ENCODE results near the gene SHISA3.
"Not testable (repeated sequence)": the region's sequence is repeated elsewhere in the genome, so short reads cannot be mapped to it uniquely, and the experiment has no call there.

The SHISA3 gene
- total RNA-seq, result 0.04 to 0.10 reads per million in 2 donors

DNA sequence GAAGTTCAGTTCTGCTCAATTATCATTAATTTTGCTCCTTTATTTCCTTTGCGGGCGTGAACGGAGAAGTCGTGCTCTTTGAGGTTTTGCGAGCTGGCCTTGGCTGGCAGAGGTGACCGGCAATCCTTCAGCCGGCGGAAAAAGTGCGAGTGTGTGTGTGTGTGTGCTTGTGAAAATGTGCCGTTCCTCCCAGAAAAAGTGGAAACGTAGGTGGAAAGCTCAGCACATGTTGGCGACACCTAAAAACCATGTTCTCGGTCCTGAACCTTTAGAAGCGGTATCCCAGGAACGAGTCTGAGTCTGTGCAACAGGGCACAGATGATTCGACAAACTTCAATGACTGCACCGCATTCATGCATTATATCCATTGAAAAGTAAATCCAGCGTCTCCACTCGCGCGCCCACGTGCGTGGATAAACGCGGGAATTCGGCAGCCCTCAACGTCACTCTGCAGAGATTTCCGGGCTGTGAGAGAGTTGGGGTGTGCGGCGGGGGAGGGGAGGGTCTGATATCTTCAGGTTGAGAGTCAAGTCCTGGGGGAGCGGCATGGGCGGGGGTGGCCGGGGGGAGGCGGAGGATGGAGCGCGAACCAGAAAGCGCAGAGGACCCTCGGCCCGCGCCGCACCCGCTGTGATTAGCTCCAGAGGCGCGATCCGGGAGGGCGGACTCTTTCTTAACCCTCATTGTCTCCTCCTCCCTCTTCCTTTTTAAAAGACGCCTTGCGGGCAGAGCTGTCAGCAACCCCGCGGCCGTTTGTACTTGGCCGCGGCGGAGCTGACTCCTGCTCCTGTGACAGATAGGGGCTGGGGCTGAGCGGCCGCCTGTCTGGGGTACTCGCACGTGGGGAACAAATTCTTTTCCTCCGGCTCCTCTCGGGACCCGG, at the start of gene SHISA3:
Gene SHISA3 (plus strand): TSS at position 737 of the 883 bp plus-strand sequence. CDS start 569 bp downstream, outside the sequence.
- DNase-seq, result no peak

DNA sequence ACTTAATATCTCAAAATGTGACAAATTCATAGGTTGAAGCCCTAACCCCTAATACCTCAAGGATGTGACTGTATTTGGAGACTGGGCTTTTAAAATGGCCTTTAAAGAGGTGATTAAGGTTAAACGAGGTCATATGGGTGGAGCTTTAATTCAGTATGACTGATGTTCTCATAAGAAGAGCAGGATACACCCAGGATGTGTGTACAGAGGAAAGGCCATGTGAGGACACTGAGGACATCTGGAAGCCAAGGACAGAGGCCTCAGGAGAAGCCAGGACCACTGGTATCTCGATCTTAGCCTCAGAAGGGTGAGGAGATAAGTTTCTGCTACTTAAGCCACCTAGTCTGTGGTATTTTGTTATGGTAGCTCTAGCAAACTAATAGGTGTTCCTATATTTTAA, 49.0 kb upstream of the SHISA3 start:
- no peak for DNase-seq

DNA sequence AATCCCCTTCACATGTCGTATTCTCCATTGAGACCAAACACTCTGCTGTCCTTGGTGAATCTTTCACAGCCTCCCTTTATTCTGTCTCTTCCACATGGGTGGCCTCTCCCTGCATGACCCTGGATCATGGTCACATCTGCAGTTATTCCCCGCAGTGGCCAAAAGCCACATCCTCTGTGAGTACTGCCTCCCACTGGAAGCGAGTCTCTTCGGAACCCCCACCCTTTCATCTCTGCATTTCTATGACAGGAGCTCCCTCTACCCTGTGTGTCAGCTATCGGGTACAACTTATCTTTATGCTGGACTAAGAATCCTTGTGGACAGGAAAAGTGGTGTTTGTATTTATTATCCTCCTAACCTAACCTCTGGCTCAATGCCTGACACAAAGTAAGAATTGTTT, 48.6 kb upstream of the SHISA3 start:
- DNase-seq, result no peak

DNA sequence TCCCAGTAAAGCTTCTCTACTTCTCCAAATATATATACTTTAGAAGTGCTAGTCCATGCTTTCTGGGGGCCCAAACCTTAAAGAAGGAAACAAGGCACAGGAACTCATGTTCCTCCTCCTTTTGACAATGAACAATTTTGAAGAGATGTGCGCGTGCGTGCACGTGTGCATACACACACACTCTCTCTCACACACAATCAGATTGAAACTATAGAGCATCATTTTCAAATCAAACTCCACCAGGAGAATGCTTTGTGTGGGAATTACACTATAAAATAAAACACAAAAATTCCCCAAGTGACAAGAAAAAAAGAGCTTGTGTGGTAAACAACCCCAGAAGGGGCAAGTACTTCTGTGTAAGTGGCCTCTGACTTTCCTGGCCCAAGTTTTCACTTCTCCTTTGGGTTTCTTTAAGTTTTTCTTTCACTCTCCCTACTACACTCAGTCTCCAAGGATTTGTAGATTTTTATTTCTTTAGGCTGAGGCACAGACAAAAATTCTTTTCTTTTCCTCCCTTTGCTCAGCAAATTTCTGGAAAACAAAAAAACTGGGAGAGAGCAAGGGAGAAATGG, 46.6 kb upstream of the SHISA3 start:
- DNase-seq, result no peak

DNA sequence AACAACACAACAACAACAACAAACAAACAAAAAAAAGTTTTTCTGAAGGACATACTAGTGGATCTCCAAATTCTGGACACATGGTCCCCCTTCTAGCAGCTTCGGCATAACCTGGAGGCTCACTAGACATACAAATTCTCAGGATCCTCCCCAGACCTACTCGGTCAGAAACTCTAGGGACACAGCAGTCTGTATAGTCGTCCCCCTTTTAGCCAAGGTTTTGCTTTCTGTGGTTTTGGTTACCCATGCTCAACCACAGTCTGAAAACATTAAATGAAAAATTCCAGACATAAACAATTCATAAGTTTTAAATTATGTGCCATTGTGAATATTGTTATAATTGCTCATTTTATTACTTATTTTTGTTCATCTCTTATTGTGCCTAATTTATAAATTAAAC, 45.2 kb upstream of the SHISA3 start:
- DNase-seq, result no peak

DNA sequence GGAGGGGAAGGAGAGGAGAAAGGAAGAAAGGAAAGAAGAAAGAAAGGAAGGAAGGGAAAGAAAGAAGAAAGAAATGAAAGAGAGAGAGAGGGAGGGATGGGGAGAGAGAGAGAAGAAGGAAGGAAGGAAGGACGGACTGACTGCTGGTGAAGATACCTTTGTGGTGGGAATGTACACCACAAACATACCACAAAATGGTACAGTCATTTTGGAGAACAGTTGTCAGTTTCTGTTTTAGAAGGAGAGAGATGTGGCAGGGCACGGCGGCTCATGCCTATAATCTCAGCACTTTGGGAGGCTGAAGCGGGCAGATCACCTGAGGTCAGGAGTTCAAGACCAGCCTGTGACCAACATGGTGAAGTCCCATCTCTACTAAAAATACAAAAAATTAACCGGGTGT, 40.0 kb upstream of the SHISA3 start:
- DNase-seq, result no peak

DNA sequence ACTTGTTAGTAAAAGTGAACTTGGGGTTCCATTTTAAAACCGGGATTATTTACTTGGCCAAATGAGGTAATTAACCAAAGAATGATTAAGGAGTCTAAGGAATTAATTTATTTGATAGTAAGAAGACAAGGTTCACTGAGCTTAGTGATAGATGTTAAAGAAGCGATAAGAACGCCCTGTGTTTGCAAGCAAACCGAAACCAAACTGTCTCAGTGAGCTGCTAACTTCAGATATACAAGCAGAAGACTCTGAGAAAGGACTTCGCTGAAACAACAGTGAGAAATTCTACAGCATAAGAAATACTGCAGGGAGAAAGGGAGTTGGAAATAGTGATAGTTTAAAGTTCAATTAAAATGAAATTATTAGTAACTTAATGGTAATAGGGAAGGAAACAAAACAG, 37.6 kb upstream of the SHISA3 start:
- DNase-seq, result no peak

DNA sequence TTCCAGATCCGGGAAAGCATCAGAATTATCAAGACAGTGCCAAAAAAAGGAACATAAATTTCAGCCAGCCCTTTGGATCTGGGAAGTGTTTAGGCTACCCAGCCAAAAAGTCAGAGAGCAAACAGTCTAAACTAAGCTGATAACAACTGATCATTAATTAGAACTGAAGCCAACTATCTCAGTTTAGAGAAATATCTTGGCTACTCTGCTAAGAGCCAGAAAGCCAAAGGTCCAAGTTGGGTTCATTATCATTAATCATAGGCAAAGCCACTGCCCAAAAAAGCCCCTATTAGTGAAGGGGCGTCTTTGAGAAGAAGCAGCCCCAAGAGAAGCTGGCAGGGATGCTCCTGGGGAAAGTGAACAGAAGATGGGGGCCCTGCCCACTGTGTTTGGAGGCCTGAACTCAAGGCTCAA, 37.0 kb upstream of the SHISA3 start:
- no peak for DNase-seq

DNA sequence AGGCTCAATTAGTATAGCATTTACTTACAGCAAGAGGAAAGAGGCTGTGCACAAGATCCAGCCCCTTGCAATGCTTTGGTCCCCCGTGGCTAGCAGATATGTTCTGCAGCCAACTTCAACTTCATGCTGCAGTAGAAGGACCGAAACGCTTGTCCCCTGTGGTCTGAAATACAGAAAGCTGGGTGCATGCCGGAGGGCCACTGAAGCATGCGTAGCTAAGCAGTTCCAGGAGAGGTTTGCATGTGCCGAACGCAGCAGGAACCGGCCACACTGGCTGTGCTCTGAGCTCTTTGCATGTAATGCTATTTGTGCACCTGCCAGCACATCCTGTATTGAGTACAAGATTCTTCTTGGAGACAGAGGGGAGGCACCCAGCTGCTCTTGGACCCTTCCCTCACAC, 35.8 kb upstream of the SHISA3 start:
- no peak for DNase-seq

DNA sequence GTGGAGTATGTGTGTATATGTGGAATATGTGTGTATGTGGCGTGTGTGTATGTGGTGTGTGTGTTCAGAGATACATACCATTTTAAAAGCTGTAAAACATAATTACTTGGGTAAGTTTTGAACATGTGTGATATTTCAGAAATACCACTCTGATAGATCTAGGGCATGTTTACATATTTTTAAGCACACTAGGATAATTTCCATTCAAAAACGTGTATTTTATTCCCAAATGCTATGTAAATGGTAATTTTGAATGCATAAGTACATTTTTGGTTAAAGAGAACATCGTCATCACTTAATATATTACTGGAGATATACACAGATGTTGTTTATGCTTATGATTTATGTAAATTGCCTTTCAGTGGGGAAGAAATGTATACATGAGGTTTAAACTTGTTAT, 34.7 kb upstream of the SHISA3 start:
- no peak for DNase-seq

DNA sequence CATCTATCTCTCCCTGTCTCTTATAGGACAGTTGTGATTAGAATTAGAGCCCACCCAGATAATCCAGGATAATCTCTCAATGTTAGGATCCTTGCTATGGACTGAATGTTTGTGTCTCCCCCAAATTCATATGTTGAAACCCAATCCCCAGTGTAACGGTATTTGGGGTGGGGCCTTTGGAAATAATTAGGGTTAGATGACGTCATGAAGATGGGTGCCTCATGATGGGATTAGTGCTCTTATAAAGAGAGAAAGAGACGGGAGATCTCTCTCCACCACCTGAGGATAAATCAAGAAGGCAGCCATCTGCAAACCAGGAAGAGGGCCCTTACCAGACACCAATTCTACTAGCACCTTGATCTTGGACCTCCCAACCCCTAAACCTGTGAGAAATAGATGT, 33.7 kb upstream of the SHISA3 start:
- DNase-seq, result no peak

DNA sequence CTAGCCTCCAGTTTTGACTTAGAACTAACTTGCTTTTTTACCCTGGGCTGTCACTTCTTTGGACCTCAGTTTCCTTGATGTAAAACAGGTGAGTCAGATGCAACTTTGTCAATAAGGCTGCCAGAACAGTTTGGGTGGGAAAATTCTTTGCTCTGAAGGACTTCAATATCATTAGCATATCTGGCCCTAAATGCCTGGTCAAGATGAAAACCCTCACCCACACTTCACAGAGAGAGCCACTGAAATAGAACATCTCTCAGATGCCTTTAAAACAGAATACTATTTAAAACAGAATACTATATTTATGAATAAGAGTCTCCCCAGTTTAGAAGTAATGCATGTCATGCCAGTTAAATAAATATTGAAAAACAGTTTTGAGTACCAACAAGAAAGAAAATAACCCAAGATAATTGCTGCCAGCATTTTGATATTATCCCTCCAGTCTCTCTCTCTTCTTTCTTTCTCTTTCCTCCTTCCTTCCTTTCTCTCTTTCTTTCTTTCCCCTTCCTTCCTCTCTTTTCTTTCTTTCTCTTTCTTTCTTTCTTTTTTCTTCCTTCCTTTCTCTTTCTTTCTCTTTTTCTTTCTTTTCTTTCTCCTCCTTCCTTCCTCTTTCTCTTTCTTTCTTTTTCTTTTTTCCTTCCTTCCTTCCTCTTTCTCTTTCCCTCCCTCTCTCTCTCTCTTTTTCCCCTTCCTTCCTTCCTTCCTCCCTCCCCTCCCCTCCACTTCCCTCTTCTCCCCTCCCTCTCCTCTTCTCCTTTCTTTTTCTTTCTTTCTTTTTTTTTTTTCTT, 32.8 kb upstream of the SHISA3 start:
- no peak for DNase-seq

DNA sequence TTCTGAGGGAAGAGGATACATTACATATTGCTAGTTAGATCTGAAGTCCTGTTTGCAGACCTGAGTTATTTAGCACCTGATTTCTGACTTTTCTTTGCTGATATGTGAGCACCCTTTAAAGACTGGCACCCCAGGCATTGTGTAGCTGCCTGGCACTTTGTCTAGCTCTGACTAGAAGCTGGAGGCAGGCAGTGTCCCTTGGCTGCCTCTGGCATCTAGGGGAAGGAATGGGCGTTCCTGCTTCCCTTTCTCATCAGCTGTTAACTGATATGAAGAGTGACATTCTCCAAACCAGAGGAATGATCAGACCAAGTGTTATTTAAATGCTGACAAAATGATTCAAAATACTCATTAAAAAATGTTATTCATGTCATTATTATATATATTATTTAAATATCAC, 30.3 kb upstream of the SHISA3 start:
- DNase-seq, result no peak

DNA sequence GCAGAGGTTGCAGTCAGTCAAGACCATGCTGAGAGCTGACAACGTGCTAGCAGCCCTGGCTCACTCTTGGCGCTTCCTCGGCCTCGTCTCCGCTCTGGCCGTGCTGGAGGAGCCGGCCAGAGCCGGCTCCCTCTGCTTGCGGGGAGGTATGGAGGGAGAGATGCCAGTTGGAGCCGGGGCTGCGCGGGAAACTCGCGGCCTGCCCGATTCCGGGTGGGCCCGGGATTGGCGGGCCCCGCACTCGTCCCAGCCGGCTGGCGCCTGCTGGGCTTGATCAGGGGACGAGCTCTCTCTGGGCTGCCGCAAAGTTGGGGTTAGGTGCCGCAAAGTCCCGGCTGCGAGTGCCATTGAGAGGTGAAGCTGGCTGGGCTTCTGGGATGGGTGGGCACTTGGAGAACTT, 27.8 kb upstream of the SHISA3 start:
- no peak for DNase-seq

DNA sequence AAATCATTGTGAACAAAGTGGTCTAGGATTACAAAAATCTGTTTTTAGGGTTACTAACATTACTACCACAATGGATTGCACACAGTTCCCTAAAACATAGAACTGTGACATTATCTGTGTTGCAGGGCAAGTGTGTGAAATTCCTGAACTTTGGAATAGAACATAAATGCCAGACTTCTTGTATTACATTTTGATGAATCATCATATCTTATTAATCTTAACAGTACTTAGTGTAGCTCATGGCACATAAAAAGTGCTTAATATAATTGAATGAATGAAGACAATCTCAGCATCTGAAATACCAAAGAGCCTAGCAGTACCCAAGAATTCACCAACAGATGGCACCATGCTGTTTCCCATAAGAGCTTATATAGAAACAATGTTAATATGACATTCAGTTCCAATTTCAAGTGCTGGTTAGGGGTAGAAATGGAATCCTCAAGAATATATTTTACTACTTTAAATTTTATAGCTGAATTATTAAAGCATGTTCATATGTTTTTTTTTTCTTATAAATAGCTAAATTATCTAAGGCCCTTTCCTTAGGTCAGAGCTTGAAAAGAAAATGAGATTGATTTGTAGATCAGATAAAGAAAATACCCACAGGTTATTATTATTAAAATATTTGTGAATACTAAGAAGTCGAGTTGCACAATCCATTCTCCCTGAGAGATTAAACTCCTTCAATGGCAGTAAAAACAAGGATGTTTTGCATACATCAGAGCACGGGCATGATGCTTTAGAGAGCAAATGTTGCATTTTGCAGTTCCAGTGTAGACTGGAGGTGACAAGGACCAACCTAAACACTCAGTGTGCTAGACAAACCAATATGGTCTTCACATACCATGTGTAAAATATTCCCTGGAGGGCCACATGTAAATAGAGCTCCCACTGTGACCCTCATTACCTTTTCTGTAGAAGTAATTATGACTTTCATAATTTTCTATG, 25.7 kb upstream of the SHISA3 start:
- DNase-seq, result no peak

DNA sequence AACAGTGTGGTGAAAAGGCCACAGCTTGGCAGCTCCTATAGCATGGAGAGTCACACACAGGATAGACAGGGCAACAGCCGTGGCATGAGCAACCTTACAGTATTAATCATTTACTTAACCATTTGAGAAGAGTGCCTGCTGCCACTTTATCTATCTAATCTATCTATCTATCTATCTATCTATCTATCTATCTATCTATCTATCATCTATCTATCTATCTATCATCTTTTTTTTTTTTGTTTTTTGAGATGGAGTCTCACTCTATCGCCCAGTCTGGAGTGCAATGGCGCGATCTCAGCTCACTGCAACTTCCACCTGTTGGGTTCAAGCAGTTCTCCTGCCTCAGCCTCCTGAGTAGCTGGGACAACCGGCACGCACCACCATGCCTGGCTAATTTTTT, 25.0 kb upstream of the SHISA3 start:
- not testable (repeated sequence) for DNase-seq

DNA sequence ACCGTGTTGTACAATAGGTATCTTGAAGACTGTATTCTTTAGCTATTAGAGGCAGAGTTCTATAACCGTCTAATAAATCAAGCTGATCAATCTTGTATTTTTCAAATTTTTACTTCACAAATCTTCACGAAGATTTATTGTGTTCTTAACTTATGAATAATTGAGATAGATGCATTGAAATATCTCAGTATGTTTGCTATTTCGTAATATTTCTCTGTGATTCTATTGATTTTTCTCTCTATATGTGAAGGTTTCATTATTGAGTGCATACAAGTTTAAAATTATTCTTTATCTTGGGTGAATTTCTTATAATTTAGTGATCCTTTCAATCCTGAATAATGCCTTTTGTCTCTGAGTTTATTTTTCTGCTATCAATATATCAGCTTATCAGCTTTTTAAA, 19.8 kb upstream of the SHISA3 start:
- no peak for DNase-seq

DNA sequence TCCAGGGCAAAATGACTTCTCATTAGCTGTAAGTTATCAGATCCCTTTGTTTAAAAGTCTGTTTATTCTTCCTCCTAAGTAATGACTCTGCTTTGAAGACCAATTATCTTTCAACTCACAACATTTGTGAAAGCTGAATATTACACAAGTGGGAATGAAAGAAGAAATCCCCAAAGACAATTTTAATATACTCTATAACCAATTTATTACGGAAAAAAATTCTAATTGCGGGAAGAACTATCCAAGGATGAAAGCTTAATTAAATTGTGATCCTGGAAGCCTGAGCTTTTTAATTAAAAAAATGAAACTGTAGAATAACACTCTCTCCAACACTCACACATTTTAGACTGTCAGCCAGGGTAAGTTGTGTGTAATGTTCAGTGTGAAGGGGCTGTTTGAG, 15.6 kb upstream of the SHISA3 start:
- no peak for DNase-seq

DNA sequence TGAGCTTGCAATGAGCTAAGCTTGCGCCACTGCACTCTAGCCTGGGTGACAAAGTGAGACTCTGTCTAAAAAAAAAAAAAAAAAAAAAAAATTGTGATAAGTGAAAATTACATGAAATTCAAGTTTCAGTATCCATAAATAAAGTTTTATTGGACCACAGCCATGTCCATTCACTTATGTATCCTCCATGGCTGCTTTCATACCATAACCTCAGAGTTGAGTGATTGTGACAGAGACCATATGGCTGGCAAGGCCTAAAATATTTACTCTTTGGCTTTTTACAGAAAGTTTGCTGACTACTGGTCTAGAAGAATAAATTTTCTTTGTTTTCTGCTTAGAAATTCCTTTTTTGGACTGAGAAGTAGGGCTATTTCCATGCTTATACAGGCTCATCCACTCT, 11.8 kb upstream of the SHISA3 start:
- DNase-seq, result no peak

DNA sequence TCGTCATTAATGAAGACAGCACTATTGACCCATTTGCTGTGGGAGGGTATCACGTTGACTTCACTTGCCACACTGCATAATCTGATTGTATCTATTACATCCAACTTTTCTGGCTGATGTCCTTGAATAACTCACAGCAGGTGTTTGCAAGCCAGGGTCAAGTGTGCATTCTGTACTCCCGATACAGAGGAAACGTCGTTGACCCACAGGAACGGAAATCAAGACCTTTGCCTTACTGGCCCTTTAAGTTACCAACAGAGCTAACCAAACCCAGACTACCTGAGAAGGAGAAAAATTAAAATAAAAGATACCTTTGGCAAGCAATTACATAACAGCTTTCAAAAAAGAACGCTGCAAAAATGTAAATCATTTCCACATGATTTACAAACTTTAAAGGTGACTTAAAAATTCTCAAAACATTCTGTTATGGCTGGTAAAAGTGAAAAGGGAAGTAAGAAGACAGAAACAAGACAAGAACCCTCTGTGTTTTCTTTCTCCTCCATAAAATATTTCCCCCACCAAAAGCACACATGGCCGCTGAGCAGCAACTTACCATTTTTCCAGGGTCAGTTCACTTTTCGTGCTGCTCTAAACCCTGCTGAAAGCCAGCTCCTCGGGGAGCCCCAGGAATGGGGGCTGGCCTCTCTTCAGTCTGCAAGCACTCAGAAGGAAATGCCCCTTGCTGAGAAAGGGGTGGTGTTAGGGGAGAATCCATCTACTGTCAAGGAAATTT, 6.5 kb upstream of the SHISA3 start:
- DNase-seq, result no peak

DNA sequence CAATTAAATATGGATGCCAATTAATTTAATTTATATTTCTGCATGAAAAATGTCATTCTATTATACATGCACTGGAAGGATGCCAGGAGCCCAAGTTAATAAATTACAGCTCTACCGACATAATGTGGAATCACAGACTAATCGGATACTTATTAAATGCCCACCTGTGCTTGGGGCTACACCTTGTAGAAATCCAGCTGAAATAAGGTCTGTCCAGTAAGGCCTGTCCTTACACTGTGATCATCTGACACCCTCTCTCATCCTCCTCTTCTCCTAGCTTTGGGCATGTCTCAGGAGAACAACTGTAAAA, 6.0 kb upstream of the SHISA3 start:
- DNase-seq, result no peak

DNA sequence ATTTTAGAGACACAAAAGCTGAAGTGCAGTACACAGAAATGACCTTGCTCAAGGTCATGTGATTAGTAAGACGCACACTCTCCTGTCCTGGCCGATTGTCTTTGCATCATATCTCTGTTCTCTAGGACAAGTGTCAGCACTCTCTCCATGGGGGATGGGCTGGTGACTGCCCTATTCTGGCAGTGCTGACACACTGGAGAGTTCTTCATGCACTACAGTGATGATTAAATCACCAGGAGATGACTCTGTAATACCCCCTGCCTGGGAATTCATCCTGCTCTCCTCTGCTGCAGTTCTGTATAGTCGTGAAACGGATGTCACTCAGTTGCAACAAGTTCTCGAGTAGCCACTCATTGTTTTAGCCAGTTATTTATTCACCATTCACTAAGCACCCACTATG, 5.3 kb upstream of the SHISA3 start:
- no peak for DNase-seq

All from activated gamma-delta T cell (primary cell).